GM13977 (cell line): ENCODE measurements around the gene CACNA2D3.

Experiments used
- DNase-seq: peaks from one replicate; pipeline ENCODE4 v3.0.0; 2012; ENCODE audit warnings: low spot score
- CTCF ChIP-seq: IDR thresholded peaks from 2 replicates; pipeline ENCODE4 v1.5.1; 2012; ENCODE audit warnings: mild to moderate bottlenecking, control low read depth; ENCODE audit not compliant: insufficient read depth; ENCODE audit errors: extremely low read depth, missing control alignments
- in situ Hi-C: fragments of 300-500 bp; cut with MboI; formaldehyde crosslinking; loops from one replicate; pipeline ENCODE4 v1.12.0; 2022; ENCODE audit warnings: low sequenced_read_pairs, low pct_unique_long_range_greater_than_20kb, mixed read lengths, inconsistent platforms; ENCODE audit not compliant: unreplicated experiment

The CACNA2D3 gene

GRCh38 chr3:55090291-55090690 is 967.9 kb downstream of the CACNA2D3 start:
- DNase-seq: no peak
- in situ Hi-C loops: no loop called here
- no peak for TF ChIP-seq CTCF

DNA sequence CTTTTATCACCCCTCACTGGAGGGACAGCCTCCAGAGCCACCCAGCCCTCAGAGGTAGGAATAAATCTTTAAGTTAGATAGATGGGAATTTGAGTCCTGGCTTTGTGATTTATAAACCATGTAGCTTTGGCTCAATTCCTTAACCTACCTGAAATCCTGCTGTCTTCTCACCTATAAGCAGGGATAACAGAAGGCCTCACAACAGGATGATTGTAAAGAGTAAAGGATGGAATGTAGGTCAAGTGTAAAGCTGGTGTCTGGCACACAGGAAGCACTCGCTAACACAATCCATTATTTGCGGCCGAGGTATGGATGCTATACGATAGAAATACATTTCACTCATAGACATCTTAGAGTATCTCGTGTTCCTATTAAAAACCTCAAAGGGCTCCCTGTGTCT is 968.4 kb downstream of the CACNA2D3 start:
- no peak for DNase-seq
- TF ChIP-seq CTCF: no peak
- in situ Hi-C loops: no loop called here

DNA sequence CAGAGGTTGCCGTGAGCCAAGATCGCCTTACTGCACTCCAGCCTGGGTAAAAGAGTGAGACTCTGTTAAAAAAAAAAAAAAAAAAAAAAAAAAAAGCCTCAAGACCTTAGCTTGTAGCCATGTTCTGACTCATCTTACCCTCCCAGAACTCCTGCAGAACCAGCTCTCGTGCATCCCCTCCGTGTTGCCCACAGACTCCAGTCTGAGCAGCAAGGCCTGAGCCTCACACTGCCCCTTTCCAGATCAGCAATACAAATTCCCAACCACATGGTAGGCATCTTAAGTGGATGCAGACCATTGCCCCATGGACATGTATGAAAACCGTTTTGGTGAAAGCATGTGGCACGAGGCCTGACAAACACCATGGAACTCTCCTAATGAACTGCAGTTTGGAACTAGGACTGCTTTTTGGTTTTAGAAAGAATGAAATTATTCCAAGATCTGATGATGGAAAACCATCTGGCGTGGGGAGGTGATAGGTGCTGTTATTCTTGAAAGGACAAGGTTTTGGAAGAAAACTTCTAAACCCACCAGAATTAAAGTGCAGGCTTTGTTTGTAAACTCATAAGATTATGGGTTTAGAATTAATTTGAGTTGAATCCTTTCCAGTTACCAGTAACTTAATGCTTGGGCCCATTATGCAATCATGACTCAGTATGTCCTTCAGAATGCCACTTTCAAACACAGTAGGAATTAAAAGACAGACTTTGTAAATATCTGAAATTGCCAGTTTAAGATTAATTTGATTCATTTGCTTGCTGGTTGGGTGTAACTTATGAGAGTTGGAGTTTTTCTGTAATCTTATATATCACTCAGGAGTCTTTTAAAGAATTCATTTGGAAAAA is 969.3 kb downstream of the CACNA2D3 start:
- TF ChIP-seq CTCF: no peak
- in situ Hi-C loops: no loop called here
- DNase-seq: no peak

- DNase-seq: no peak
- in situ Hi-C loops: no loop called here
- TF ChIP-seq CTCF: no peak
Observed at GRCh38 chr3:55094676-55095075, 972.3 kb downstream of the CACNA2D3 start.

GRCh38 chr3:55097441-55097840 is 975.1 kb downstream of the CACNA2D3 start:
- DNase-seq: no peak
- no peak for TF ChIP-seq CTCF
- in situ Hi-C loops: no loop called here

DNA sequence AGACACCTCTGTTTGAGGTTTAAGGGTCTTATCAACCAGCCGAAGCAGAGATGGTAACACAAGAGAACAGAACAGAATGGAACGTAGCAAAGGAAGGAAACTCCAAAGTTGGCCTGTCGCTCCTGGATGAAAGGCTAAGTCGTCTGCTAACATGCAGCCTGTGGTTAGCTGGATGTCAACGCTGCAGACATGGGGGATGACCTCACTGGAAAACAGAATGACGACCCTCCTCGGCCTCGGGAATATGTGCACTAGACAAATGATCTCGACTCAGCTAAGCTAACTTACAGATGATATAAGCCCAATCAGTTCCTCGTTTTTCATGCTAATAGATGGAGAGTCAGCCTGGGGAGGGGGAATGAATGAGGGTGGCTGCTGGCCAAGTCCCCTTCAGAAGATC is 983.3 kb downstream of the CACNA2D3 start:
- TF ChIP-seq CTCF: no peak
- DNase-seq: no peak
- in situ Hi-C loops: no loop called here
